SK-N-SH treated with all-trans-retinoic acid at 6 μM for 48 hours (cell line): ENCODE results near the gene ELAC2.

Experiments
- ARNTL ChIP-seq: fragments of 450-650 bp; formaldehyde crosslinking; IDR thresholded peaks from 2 replicates; pipeline ENCODE4 v1.5.0; 2020; ENCODE audit warnings: low read depth, mild to moderate bottlenecking, moderate library complexity, borderline replicate concordance
- ISL1 ChIP-seq: fragments of 250-450 bp; sonication (Bioruptor Pico); IDR thresholded peaks from 2 replicates; pipeline ENCODE4 v2.1.2; 2022; ENCODE audit warnings: mild to moderate bottlenecking, moderate library complexity
- PATZ1 ChIP-seq: fragments of 250-450 bp; sonication (Bioruptor Pico); IDR thresholded peaks from 2 replicates; pipeline ENCODE4 v1.8.0; 2020; ENCODE audit warnings: mild to moderate bottlenecking, moderate library complexity, borderline replicate concordance
- PPARA ChIP-seq: fragments of 250-450 bp; sonication (Bioruptor Pico); IDR thresholded peaks from 2 replicates; pipeline ENCODE4 v1.5.0; 2020; ENCODE audit warnings: mild to moderate bottlenecking, borderline replicate concordance
- RARB ChIP-seq: fragments of 250-450 bp; sonication (Bioruptor Pico); IDR thresholded peaks from 2 replicates; pipeline ENCODE4 v1.8.0; 2021; ENCODE audit warnings: mild to moderate bottlenecking, moderate library complexity
- TCF4 ChIP-seq: fragments of 250-450 bp; sonication (Bioruptor Pico); IDR thresholded peaks from 2 replicates; pipeline ENCODE4 v1.8.0; 2021; ENCODE audit warnings: mild to moderate bottlenecking, moderate library complexity, borderline replicate concordance
- ZNF8 ChIP-seq: fragments of 450-650 bp; formaldehyde crosslinking; IDR thresholded peaks from 2 replicates; pipeline ENCODE4 v1.5.0; 2020; ENCODE audit warnings: mild to moderate bottlenecking, moderate library complexity
- TF ChIP-seq, protein P1 (sequence below): fragments of 250-450 bp; sonication (Bioruptor Pico); IDR thresholded peaks from 2 replicates; pipeline ENCODE4 v1.5.1; 2020; ENCODE audit warnings: low read depth, mild to moderate bottlenecking, moderate library complexity

- no peak for TF ChIP-seq ZNF8 (CRISPR knock-in tag)
- no peak for TF ChIP-seq ISL1 (CRISPR knock-in tag)
- TF ChIP-seq RARB (CRISPR knock-in tag): no peak
- TF ChIP-seq ARNTL (CRISPR knock-in tag): no peak
- TF ChIP-seq PPARA (CRISPR knock-in tag): no peak
- no peak for TF ChIP-seq PATZ1
- TF ChIP-seq, protein P1, sequence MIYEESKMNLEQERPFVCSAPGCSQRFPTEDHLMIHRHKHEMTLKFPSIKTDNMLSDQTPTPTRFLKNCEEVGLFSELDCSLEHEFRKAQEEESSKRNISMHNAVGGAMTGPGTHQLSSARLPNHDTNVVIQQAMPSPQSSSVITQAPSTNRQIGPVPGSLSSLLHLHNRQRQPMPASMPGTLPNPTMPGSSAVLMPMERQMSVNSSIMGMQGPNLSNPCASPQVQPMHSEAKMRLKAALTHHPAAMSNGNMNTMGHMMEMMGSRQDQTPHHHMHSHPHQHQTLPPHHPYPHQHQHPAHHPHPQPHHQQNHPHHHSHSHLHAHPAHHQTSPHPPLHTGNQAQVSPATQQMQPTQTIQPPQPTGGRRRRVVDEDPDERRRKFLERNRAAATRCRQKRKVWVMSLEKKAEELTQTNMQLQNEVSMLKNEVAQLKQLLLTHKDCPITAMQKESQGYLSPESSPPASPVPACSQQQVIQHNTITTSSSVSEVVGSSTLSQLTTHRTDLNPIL (CRISPR knock-in tag): no peak
- TF ChIP-seq TCF4 (CRISPR knock-in tag): no peak
Observed at GRCh38 chr17:13003927-13004326, 13.9 kb downstream of the ELAC2 start.
